Activated CD4-positive, alpha-beta memory T cell treated with anti-CD3 and anti-CD28 coated beads, Interleukin-2, amount 10 ng/mL, durations not matched to agents 7 days and 5 days (primary cell): ENCODE data around the gene RIMS1. TPM values are rescaled to one million over a fixed set of nuclear protein-coding genes. Genes with fewer than 3 reads are reported as not detected.

Source experiments
- CTCF ChIA-PET: fragments of 350-600 bp; sonication (Branson Sonifier 250); formaldehyde crosslinking; loops from one replicate; lab custom pipeline; 2021; ENCODE audit warnings: antibody characterized with exemption, inconsistent platforms; lab: Charles Lee
- POLR2A ChIA-PET: fragments of 350-600 bp; sonication (Branson Sonifier 250); formaldehyde crosslinking; loops from one replicate; lab custom pipeline; 2021; ENCODE audit warnings: antibody characterized with exemption; lab: Charles Lee
- DNase-seq: peaks from one replicate; pipeline ENCODE4 v3.0.0-alpha.2; 2020
- H3K27ac Mint-ChIP-seq: one replicate; pipeline ENCODE4 v1.8.0; 2021; ENCODE audit warnings: mild to moderate bottlenecking, mixed read lengths
- H3K27me3 Mint-ChIP-seq: one replicate; pipeline ENCODE4 v1.8.0; 2021; ENCODE audit warnings: mixed read lengths
- H3K36me3 Mint-ChIP-seq: one replicate; pipeline ENCODE4 v1.8.0; 2021; ENCODE audit warnings: low read depth, mixed read lengths
- H3K4me1 Mint-ChIP-seq: one replicate; pipeline ENCODE4 v1.8.0; 2021; ENCODE audit warnings: mixed read lengths
- H3K4me3 Mint-ChIP-seq: one replicate; pipeline ENCODE4 v1.8.0; 2021; ENCODE audit warnings: mild to moderate bottlenecking, mixed read lengths
- H3K9me3 Mint-ChIP-seq: one replicate; pipeline ENCODE4 v1.8.0; 2021; ENCODE audit warnings: mixed read lengths
- total RNA-seq, 2 experiments: library from RNA; stranded (reverse); gene quantifications; one replicate each; pipeline ENCODE4 v1.2.3, GENCODE V29; 2021

RIMS1 gene
- total RNA-seq, 2 experiments from 2014 or later = not detected

DNA sequence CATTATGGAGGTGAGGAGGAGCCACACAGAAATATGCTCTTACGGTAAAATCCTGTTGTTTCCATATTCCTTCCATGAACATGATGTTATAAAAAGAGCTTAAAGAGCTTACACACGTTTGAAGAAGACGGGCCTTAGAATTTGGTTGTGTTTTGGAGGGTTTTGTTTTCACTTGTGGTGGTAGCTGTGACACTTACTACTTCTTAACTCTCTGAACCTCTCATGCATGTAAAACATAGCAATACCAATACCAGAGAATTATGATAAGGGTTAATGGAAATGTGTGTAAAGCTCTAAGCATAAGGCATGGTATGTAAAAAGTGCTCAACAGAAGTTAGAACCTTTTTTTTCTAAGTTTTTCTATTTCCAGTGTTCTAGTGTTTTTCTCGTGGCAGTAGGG, 479.4 kb downstream of the RIMS1 start:
- Mint-ChIP-seq H3K9me3 (no peaks in the 10 kb centered on the region), H3K4me3 (no peak overlapping the region), H3K27me3 (peaks cover 4% of the 10 kb centered on the region), H3K4me1 (no peaks in the 10 kb centered on the region), H3K36me3 (no peaks in the 10 kb centered on the region), H3K27ac (no peak overlapping the region)
- CTCF ChIA-PET = interaction anchor here (1.1 kb wide), 1 partner anchor 10 kb away, joined by 3 read pairs; no protein-coding TSS in a partner anchor
- POLR2A ChIA-PET = no interaction called here
- no peak for DNase-seq

DNA sequence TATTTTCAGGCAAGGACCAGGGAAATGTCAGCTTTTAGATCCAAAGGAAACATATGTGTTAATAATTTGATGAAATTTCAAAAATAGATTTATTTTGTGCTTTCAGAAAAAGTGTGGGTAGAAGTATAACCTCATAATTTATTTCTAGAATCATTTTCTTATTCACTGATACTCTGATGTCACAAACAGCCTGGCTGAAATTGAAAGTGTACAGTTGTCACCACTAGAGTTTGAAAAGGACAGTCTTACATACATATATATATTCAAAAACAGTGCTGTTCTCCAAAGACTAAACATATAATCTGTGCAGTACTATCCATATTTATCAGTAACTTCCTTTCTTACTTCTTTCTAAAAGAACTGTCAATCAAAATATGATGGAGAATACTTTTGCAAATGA, 481.1 kb downstream of the RIMS1 start:
- no peaks in the 10 kb centered on the region for H3K4me1 Mint-ChIP-seq
- H3K36me3 Mint-ChIP-seq = no peaks in the 10 kb centered on the region
- no peak overlapping the region for H3K4me3 Mint-ChIP-seq
- POLR2A ChIA-PET = no interaction called here
- no peak overlapping the region for H3K27ac Mint-ChIP-seq
- no peak for DNase-seq
- CTCF ChIA-PET = no interaction called here
- peaks cover 4% of the 10 kb centered on the region for H3K27me3 Mint-ChIP-seq
- no peaks in the 10 kb centered on the region for H3K9me3 Mint-ChIP-seq

DNA sequence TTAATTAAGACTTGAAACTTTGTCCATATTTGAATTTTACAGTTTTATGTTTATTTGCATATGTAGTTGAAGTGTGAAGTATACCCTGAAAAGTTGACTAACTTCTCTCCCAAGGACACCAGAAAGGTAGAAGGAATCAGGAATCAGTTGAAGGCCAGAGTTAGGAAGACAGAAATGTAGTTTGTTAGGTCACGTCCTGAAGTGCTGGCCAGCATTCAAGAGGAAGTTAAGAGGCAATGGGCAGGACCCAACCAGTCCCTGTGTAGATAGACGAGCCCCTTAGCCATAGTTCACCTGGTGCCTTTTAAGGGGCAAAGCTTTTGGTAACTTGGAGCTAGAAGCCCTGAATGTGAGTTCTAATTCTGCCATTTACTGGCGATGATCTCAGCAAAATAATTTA, 485.1 kb downstream of the RIMS1 start:
- Mint-ChIP-seq H3K27me3 (peaks cover 4% of the 10 kb centered on the region), H3K9me3 (no peaks in the 10 kb centered on the region), H3K4me1 (no peaks in the 10 kb centered on the region), H3K27ac (no peak overlapping the region), H3K36me3 (no peaks in the 10 kb centered on the region), H3K4me3 (no peak overlapping the region)
- ChIA-PET CTCF (no interaction called here), POLR2A (no interaction called here)
- DNase-seq = no peak

DNA sequence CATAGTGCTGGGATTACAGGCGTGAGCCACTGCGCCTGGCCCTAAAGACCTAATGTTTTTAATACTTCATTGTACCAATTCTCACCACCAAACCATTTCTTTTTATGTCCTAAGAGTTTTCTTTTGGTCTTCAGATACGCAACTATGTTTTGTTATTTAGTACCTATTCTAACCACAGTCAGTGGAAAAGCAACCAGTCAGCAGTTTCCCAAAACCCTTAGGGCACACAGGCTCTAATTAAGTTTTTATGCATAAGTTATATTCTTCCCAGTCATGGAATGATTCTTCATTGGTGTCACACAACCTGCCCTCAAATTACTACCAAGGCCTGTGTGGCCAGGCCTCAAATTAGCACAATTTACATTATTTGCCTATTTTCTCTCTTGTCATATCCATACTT, 487.8 kb downstream of the RIMS1 start:
- H3K4me3 Mint-ChIP-seq = no peak overlapping the region
- H3K36me3 Mint-ChIP-seq = no peaks in the 10 kb centered on the region
- no peaks in the 10 kb centered on the region for H3K9me3 Mint-ChIP-seq
- POLR2A ChIA-PET = no interaction called here
- DNase-seq = no peak
- peaks cover 4% of the 10 kb centered on the region for H3K27me3 Mint-ChIP-seq
- no peaks in the 10 kb centered on the region for H3K4me1 Mint-ChIP-seq
- no peak overlapping the region for H3K27ac Mint-ChIP-seq
- CTCF ChIA-PET = no interaction called here

DNA sequence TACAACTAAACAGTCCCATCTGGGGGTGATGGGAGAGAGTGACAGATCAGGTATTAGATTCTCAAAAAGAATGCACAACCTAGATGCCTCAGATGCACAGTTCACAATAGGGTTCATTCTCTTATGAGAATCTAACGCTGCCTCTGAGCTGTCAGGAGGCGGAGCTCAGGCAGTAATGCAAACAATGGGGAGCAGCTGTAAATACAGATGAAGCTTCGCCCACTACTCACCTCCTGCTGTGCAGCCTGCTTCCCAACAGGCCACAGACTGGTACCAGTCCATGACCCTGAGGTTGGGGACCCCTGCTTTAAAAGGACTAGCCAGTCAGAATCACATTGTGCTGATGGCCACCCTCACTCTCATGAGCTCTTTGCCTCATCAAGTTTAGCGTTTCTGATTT, 488.5 kb downstream of the RIMS1 start:
- no peaks in the 10 kb centered on the region for H3K9me3 Mint-ChIP-seq
- H3K4me1 Mint-ChIP-seq = no peaks in the 10 kb centered on the region
- no peak overlapping the region for H3K4me3 Mint-ChIP-seq
- ChIA-PET POLR2A (no interaction called here), CTCF (no interaction called here)
- no peak overlapping the region for H3K27ac Mint-ChIP-seq
- peaks cover 4% of the 10 kb centered on the region for H3K27me3 Mint-ChIP-seq
- H3K36me3 Mint-ChIP-seq = no peaks in the 10 kb centered on the region
- DNase-seq = no peak

DNA sequence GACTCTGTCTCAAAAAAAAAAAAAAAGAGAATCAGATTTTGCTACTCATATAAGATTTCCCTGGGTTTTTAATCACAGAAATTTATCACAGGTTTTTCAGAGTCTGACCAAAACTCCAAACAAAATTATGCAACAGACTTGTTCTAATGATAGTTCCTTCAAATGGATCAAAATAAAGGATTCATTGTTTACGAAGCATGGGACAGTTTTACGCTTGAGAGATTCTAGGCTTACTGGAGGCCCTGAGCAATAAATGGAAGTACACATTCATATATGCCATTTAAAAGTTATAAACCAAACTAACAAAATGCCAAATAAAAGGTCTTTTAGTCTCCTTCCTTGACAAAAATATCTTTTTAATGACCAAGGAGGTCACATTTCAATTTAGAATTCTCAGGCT, 490.4 kb downstream of the RIMS1 start:
- Mint-ChIP-seq H3K4me3 (no peak overlapping the region), H3K9me3 (no peaks in the 10 kb centered on the region), H3K4me1 (no peaks in the 10 kb centered on the region), H3K27me3 (no peaks in the 10 kb centered on the region), H3K27ac (no peak overlapping the region), H3K36me3 (no peaks in the 10 kb centered on the region)
- POLR2A ChIA-PET = no interaction called here
- CTCF ChIA-PET = no interaction called here
- no peak for DNase-seq

DNA sequence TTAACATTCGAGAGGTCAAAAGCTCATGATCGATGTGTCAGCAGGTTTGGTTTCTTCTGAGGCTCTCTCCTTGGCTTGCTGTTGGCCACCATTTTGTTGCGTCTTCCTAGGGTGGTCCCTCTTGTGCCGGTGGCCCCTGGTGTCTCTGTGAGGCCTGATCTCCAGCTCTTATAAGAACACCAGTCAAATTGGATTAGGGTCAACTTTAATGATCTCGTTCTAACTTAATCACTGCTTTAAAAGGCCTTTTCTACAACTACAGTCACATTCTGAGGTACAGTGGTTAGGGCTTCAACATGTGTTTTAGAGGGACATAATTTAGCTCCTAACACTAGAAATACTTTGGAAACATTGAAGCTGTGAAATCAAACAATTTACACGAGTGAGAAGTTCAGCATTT, 494.7 kb downstream of the RIMS1 start:
- Mint-ChIP-seq H3K27ac (no peak overlapping the region), H3K4me3 (no peak overlapping the region), H3K4me1 (no peaks in the 10 kb centered on the region), H3K9me3 (no peaks in the 10 kb centered on the region), H3K36me3 (no peaks in the 10 kb centered on the region), H3K27me3 (peaks cover 3% of the 10 kb centered on the region)
- no peak for DNase-seq
- POLR2A ChIA-PET = no interaction called here
- CTCF ChIA-PET = interaction anchor here (1.8 kb wide), 1 partner anchor 31 kb away, joined by 4 read pairs; no protein-coding TSS in a partner anchor

DNA sequence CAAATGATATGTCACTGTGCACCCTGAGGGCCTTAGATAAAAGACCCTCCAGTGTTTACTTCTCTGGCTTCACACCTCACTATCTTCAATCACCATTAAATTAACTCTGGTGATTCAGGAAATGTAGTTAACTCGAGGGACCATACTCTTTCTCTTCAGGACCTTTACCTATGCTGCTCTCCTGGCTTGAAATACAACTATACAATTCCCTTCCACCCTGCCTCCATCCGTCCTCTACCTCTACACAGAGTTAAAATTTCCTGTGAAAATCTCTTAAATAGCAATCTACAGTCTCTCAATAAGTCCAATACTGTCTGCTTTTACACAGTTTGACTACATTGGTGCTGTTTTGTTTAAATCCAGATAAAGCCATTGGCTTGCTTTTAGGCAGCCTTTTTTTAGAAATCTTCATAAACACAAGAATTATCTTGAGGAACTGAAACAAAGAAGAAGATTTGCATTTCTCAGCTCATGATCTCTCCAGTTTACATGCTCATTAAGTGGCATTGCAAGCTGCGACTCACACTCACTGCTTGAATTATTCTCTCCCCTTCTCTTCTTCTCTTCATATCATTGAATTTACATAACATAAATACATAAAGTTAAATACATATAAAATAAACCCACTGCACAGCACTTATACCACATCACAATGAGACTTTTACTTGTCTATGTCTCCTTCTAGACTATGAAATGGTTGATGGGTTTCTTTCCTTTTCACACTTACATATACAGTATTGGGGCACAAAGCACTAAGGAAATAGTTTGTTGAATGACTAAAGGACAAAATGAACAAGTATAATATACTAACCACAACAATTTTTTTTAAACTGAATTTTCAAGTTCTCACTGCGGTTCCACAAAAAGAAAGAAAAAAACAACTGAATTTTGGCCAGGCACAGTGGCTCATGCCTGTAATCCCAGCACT, 496.5 kb downstream of the RIMS1 start:
- no peaks in the 10 kb centered on the region for H3K9me3 Mint-ChIP-seq

DNA sequence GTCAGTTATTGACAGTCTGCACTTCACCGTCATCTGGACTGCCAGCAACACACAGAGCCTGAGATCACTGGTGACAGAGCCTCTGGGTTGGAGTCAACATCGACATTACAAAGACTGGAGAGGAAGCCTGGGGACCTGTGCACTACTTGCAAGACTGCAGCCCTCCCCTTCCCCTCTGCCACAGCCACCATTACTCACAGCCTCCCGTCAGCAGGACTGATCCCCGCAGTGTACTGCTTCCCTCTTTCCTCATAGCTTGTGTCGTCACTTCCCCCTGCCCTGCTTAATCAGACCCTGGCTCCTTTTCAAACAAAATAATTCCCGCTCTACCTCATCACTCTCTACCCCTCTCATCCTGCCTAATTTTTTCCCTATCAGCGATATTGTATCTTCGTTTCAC, 500.0 kb downstream of the RIMS1 start:
- POLR2A ChIA-PET = no interaction called here

More for the DNA sequence above, 496.5 kb downstream of the RIMS1 start:
- H3K27me3 Mint-ChIP-seq = peaks cover 6% of the 10 kb centered on the region
- H3K36me3 Mint-ChIP-seq = no peaks in the 10 kb centered on the region
- no peak for DNase-seq
- ChIA-PET POLR2A (no interaction called here), CTCF (no interaction called here)
- H3K27ac Mint-ChIP-seq = no peak overlapping the region
- H3K4me1 Mint-ChIP-seq = no peaks in the 10 kb centered on the region
- H3K4me3 Mint-ChIP-seq = no peak overlapping the region

DNA sequence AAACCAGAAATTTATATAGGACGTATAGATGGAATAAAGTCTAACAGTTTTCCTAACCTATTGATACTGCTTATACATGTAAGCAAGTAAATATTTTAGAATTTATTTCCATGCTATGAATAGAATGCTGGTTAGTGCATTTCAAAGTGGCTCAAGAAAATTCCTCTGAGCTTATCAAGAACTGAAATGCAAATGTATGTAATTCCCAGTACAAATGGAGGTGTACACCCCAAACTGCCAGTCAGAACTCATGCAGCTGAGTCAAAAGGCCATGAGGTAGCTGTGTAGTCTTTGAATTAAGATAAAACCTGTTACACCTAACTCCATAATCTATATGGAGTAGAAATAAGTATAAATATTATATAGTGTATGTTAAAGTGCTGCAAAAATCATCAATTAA, 503.3 kb downstream of the RIMS1 start:
- no peaks in the 10 kb centered on the region for H3K4me1 Mint-ChIP-seq
- no peaks in the 10 kb centered on the region for H3K36me3 Mint-ChIP-seq
- no peak overlapping the region for H3K27ac Mint-ChIP-seq
- DNase-seq = no peak
- CTCF ChIA-PET = no interaction called here
- peaks cover 4% of the 10 kb centered on the region for H3K27me3 Mint-ChIP-seq
- POLR2A ChIA-PET = no interaction called here
- no peaks in the 10 kb centered on the region for H3K9me3 Mint-ChIP-seq
- H3K4me3 Mint-ChIP-seq = no peak overlapping the region

More for the DNA sequence above, 500.0 kb downstream of the RIMS1 start:
- H3K36me3 Mint-ChIP-seq = no peaks in the 10 kb centered on the region
- H3K4me3 Mint-ChIP-seq = no peak overlapping the region
- no peaks in the 10 kb centered on the region for H3K4me1 Mint-ChIP-seq
- no peak overlapping the region for H3K27ac Mint-ChIP-seq
- DNase-seq = no peak
- CTCF ChIA-PET = no interaction called here
- H3K9me3 Mint-ChIP-seq = no peaks in the 10 kb centered on the region
- peaks cover 7% of the 10 kb centered on the region for H3K27me3 Mint-ChIP-seq

DNA sequence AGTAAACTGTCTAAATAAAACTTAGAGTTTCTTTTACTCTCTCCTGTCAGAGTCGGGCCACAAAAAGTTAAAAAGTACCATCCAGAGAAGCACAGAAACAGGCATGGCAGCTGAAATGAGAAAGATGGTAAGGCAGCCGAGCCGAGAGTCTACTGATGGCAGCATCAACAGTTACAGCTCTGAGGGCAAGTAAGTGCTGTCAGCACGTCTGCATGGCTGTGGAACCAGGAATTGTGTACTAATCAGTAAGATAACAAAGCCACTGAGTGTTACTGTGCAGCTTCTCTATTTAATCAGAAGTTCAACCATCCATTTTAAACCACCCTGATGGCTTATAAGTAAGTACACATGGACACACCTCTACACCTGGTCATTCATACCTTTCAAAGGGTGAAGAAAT, 504.2 kb downstream of the RIMS1 start:
- Mint-ChIP-seq H3K4me3 (no peak overlapping the region), H3K27me3 (peaks cover 4% of the 10 kb centered on the region), H3K36me3 (no peaks in the 10 kb centered on the region), H3K27ac (no peak overlapping the region), H3K9me3 (no peaks in the 10 kb centered on the region), H3K4me1 (no peaks in the 10 kb centered on the region)
- ChIA-PET POLR2A (no interaction called here), CTCF (no interaction called here)
- DNase-seq = no peak

DNA sequence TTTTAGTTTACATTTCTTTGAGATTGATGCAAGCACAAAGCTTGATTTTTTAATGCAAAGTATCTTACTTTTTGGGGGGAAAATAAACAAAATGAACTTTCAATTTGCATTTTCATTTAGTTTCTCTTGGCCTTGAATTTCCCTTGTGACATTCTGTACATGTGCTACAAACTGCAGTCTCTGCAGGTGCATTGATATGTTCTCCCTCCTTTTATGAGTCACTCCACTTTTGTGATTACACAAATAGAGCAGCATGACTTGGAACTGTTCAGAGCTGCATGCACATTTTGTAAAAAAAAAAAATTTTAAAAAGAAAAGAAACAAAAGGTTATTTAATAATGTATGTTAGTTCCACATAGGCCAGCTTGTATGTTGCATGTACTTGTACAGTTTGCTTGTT, 515.5 kb downstream of the RIMS1 start:
- CTCF ChIA-PET = interaction anchor here (0.9 to 2.0 kb wide), 3 partner anchors 8 to 10 kb away, joined by 4 to 8 read pairs (median 4); no protein-coding TSS in a partner anchor

DNA sequence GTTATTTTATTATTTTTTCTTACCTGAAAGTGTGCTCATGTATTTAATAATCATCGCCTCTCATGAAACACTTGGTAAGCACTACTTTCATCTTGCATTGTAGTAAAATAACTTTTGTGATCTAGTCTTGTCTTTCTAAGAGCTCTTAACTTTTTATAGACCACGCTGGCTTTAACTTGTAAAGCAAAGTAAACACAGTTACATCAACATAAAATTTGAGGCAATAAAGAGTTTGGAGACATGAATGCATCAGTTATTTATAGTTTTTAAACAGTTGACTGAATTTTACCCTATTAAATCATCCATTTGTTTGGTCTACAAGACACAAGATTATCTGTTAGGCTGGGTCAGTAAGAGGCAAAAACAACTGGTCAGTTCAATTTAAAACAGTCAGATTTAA, 517.1 kb downstream of the RIMS1 start:
- POLR2A ChIA-PET = no interaction called here
- no peaks in the 10 kb centered on the region for H3K9me3 Mint-ChIP-seq
- CTCF ChIA-PET = interaction anchor here (1.4 to 1.7 kb wide), 2 partner anchors 9 to 12 kb away, joined by 4 to 5 read pairs; no protein-coding TSS in a partner anchor
- no peak for DNase-seq
- no peaks in the 10 kb centered on the region for H3K36me3 Mint-ChIP-seq
- H3K27ac Mint-ChIP-seq = no peak overlapping the region
- H3K4me1 Mint-ChIP-seq = no peaks in the 10 kb centered on the region
- peaks cover 6% of the 10 kb centered on the region for H3K27me3 Mint-ChIP-seq
- no peak overlapping the region for H3K4me3 Mint-ChIP-seq

More for the DNA sequence above, 515.5 kb downstream of the RIMS1 start:
- Mint-ChIP-seq H3K27ac (no peak overlapping the region), H3K9me3 (no peaks in the 10 kb centered on the region), H3K4me1 (no peaks in the 10 kb centered on the region), H3K27me3 (peaks cover 2% of the 10 kb centered on the region), H3K36me3 (no peaks in the 10 kb centered on the region), H3K4me3 (no peak overlapping the region)
- no peak for DNase-seq
- POLR2A ChIA-PET = no interaction called here

DNA sequence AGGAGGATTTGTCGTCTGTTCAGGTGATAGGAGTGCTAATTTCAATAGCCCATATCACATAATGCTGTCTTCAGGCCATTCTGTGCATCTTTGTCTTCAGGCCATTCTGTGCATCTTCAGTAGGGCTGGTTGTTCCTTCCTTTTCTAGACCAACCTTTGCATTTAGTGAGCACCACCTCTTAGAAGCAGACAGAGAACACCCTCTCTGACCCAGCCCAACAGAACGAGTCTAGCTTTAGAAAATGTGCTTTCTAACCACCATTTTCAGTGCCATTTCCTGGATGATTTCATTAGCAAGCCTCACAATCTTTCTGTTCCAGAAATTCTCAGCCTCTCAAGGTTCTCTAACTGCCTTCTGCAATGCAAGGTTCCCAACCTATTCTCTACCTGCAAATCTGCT, 520.2 kb downstream of the RIMS1 start:
- Mint-ChIP-seq H3K4me3 (no peak overlapping the region), H3K27ac (no peak overlapping the region), H3K4me1 (no peaks in the 10 kb centered on the region), H3K9me3 (no peaks in the 10 kb centered on the region), H3K27me3 (peaks cover 3% of the 10 kb centered on the region), H3K36me3 (no peaks in the 10 kb centered on the region)
- CTCF ChIA-PET = no interaction called here
- no peak for DNase-seq
- POLR2A ChIA-PET = no interaction called here
